ENCODE data around the gene ZNF697.
A peak's percentile ranks its signal among the peaks of the same experiment; 100 is the strongest.

ZNF697 gene

GRCh38 chr1:119662034-119662437 is 14.0 kb upstream of the ZNF697 start:
- no peak for DNase-seq

DNA sequence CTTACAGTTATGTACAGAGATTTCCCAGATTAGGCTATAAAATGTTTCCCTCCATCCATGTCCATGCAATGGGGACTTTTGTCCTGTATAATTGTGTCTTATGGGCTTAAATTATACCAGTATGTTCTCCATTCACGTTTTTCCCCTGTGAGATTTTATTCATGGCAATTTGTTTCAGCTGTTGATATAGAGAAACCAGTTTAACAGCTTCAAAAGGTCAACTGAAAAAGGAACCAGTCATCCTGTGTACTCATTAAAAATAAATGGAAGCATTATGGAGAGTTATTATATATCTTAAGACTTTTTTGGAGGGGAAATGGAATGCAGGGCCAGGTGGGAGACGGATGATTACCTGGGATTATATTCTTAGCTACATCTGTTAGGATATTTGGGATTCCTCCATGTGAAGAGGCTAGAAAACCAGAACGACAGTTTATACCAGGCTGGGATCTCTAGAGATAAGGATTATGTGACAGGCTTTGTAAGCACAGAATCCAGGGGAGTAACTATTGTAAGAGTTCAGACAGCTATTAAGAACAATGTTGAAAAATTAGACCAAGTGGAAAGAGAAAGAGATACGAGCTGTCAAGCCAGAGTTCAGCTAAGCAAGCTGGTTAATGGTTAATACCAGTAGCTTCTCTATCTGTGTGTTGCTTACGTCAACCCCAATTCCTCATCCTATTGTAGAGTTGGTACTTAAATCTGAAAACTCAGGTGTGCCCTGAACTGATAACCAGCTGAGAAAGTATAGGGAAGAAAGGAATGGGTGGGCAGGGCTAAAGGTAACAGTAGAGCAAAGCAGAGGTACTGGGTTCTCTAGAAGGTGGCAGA is 12.4 kb upstream of the ZNF697 start:
- DNase-seq: no peak

- DNase-seq: no peak
Measured at GRCh38 chr1:119659628-119660027, 11.6 kb upstream of the ZNF697 start.

DNA sequence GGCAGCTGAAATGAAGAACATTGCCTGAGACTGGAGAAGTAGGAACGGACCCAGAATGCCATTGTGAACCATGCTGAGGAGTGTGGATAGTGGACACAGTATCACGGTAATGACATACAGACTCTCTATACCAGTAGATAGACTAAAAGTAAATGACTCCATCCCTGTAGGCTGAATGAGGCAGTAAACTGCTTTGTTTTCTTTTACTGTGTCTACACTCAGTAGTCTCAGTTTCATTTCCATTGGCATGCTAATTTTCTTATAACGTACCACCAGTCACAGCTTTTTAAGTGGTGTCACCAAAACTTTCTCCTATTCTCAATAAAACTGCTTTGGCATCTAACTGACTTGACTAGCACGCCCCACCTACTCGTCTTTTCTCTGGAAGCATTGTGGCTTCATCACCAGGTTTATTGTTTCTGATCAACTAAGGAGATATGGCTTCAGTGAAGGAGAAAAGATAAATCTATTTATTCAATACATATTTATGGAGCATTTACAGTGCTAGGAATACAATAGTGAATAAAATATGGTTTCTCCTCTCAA is 8.4 kb upstream of the ZNF697 start:
- DNase-seq: no peak

GRCh38 chr1:119655154-119655553 is 7.1 kb upstream of the ZNF697 start:
- no peak for DNase-seq

DNA sequence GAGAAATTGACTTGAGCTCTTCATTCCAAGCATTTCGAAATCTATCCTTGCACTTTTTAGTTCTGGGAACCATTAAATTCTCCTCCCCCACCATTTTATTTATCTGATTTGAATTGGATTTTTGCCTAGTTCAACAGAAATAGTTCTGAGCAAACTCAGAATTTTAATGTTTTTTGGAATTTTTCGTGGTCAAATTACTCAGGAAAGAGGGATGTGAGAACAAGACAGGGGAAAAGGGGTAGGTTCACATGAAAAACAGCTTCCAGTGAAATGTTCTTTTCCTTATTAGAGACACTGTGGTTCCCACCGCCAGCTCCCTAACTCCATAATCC is 5.7 kb upstream of the ZNF697 start:
- DNase-seq: no peak

- no peak for DNase-seq
Measured at GRCh38 chr1:119653135-119653838, 5.2 kb upstream of the ZNF697 start.

GRCh38 chr1:119652587-119652986 is 4.5 kb upstream of the ZNF697 start:
- DNase-seq: no peak

DNA sequence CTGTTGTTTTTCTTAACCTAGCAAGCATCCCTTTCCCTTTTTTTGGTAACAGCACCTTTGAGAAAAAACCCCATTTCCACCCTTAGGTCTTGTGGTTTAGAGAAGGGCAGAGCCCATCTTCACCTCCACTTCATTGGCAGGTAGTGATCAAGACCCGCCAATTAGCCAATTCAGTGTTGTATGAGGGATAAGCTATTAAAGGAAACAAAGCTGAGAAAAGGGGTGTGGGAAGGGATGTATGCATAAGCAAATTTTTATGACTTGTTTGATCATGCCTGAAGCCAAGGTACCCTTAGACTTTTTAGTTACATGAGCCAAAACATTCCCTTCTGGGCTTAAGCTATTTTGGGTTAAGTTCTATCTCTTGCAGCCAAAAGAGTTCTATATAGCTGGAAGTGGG is 3.6 kb upstream of the ZNF697 start:
- no peak for DNase-seq

DNA sequence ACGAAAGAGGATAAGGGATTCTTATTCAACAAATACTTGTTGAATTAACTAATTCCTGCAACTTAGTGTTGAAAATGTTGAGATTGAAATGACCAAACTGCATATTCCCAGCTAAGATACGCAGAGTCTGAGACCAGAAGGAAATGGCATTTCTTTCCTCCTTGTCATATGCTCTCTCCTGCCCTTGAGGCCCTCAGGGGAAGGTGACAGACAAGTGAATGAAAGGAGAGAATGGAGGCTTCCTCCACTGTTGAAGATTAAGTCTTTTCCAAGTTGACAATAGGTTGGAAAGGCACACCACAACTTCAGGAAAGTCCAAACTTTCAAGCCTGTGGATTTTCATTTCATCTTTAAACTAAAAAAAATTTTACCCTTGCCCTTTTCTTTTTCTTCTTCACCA is 3.1 kb upstream of the ZNF697 start:
- no peak for DNase-seq

DNA sequence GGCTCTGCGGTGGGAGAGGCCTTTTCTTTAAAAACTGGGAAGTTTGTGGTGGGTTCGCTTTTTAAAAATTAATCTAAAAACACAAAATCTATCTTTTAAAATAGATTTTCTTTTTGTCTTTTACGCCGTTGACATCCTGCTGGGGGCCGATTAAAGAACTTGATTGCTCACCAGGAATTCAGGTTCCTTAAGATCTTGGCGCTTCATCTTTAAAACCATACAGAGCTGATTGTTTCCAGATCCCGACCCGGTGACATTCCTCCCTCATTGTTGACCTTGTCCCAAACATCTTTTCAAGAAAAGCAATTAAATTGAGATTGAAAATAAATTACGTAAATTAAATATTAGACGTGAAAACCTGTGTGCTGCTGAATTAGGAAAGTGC is 546 bp upstream of the ZNF697 start:
- peak in 1 of 14 donors; percentile 37 for DNase-seq

- peak in 5 of 14 donors; percentile 19 to 32 (median 29) for DNase-seq
Measured at GRCh38 chr1:119647228-119647733, 785 bp downstream of the ZNF697 start.

- no peak for DNase-seq
Measured at GRCh38 chr1:119646521-119647227, 1.4 kb downstream of the ZNF697 start.

GRCh38 chr1:119639109-119639508 is 9.0 kb downstream of the ZNF697 start:
- no peak for DNase-seq

- DNase-seq: no peak
Measured at GRCh38 chr1:119637710-119638109, 10.4 kb downstream of the ZNF697 start.

- DNase-seq: no peak
Measured at GRCh38 chr1:119636491-119637089, 11.5 kb downstream of the ZNF697 start.

- no peak for DNase-seq
Measured at GRCh38 chr1:119635811-119636390, 12.2 kb downstream of the ZNF697 start.

DNA sequence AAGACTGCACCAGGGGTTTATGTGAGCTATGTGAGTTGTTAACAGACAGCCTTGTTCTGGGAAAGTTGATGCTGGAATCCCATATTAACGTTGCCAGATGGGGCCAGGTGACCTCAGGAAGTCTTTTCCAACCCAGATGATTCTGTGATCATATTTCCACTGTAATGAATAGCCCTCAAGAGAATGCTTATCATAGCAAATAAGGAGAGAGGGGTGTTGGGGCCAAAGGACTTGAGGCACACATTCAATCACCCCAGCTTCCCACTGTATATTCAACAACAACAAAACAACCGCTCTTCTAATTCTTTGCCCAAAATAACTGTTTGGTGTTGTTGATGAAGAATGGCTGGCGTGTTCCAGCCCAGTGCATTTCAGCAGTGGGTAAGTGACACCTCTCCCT is 14.1 kb downstream of the ZNF697 start:
- DNase-seq: no peak

- no peak for DNase-seq
Measured at GRCh38 chr1:119633575-119633974, 14.5 kb downstream of the ZNF697 start.

- DNase-seq: no peak
Measured at GRCh38 chr1:119632841-119633240, 15.2 kb downstream of the ZNF697 start.

DNA sequence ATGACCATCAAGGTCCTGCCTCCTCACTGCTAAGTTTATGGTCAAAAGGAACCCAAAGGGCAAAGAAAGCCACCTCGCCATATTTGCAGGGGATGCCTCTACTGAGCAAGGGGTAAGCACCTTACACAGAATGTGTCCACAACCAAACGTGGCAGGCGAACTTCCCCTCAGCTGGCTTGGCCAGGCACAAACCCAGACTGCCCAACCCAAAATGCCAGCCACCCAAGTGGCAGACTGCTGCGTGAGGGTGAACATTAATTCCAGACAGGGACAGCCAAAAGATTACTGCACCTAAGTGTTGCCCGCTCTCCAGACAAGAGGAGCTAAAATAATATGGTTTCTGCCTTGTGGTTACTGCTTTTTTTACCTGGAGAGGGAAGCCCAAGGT is 16.0 kb downstream of the ZNF697 start:
- DNase-seq: peak in 2 of 14 donors; percentile 9 to 32

DNA sequence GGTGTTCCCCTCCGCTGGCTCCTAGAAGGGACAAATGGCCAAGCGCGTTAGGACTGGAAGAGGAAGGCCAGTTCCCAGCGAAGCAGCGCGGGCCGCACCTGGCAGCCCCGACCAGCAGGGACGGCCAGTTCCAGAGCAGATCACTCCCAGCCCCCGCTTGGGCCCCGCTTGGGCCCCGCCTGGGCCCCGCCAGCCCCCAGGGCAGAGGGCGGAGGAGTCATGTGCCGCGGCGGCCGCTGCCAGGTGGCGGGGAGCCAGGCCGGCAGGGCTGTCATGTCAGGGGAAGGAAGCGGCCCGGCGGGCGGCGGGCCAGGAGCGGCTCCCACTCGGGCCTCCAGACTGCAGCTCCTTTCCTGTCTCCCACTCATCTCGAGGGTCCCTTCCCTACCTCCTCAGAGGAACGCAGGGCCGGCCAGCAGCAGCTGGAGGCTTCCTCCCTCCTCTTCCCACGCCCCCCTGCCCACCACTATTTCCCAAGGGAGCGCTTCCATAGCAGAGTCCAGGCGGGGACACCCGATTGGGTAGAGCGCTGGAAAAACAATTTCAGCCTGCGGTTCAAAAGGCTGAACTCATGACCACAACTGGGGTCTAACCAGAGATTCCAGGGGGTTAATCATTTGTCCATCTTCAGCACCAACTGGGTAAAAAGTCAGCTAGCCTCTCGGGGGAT is 16.5 kb downstream of the ZNF697 start:
- DNase-seq: peak in 13 of 14 donors; percentile 14 to 75 (median 52)

Measured in C1 segment of cervical spinal cord (tissue), 14 donors.